GM21619 (cell line): ENCODE measurements around the gene FAM20B.
A peak's percentile ranks its signal among the peaks of the same experiment; 100 is the strongest.

ENCODE experiments used
- ATAC-seq: cut with Tn5 transposase; IDR thresholded peaks from one replicate; pipeline ENCODE4 v1.9.1; 2021; ENCODE audit not compliant: unreplicated experiment

The FAM20B gene

GRCh38 chr1:179046808-179047635, 21.3 kb downstream of the FAM20B start:
- no peak for ATAC-seq

- no peak for ATAC-seq
These were observed 21.9 kb downstream of the FAM20B start for GRCh38 chr1:179047636-179047997.

- no peak for ATAC-seq
These were observed 22.8 kb downstream of the FAM20B start for GRCh38 chr1:179048339-179049124.

- no peak for ATAC-seq
These were observed 27.1 kb downstream of the FAM20B start for GRCh38 chr1:179052776-179053175.

GRCh38 chr1:179053486-179053885, 27.8 kb downstream of the FAM20B start:
- no peak for ATAC-seq

- no peak for ATAC-seq
These were observed 30.2 kb downstream of the FAM20B start for GRCh38 chr1:179055937-179056336.

GRCh38 chr1:179058487-179059483, 33.1 kb downstream of the FAM20B start:
- ATAC-seq, result no peak

- no peak for ATAC-seq
These were observed 35.9 kb downstream of the FAM20B start for GRCh38 chr1:179061360-179062282.

GRCh38 chr1:179066471-179066870, 40.8 kb downstream of the FAM20B start:
- ATAC-seq, result no peak

- no peak for ATAC-seq
These were observed 51.7 kb downstream of the FAM20B start for GRCh38 chr1:179077396-179077795.

GRCh38 chr1:179079113-179079761, 53.5 kb downstream of the FAM20B start:
- ATAC-seq, result no peak

GRCh38 chr1:179080866-179081686, 55.4 kb downstream of the FAM20B start:
- ATAC-seq, result no peak

GRCh38 chr1:179081687-179082332, 56.1 kb downstream of the FAM20B start, which contains the start of gene TOR3A:
TOR3A (plus strand) TSS chr1:179082070; CDS start chr1:179082129, 59 bp downstream.
- ATAC-seq, result peak; percentile 84

- ATAC-seq, result peak; percentile 8
These were observed 56.8 kb downstream of the FAM20B start for GRCh38 chr1:179082333-179082998.

GRCh38 chr1:179082999-179083335, 57.3 kb downstream of the FAM20B start:
- no peak for ATAC-seq

GRCh38 chr1:179083533-179083932, 57.8 kb downstream of the FAM20B start:
- ATAC-seq, result no peak

GRCh38 chr1:179087665-179088064, 62.0 kb downstream of the FAM20B start:
- no peak for ATAC-seq
